A549 (cell line): ENCODE measurements around the gene RABEPK.

Source experiments
- CTCF ChIP-seq: fragments of >200 bp; sonication (Bioruptor Twin); formaldehyde crosslinking; IDR thresholded peaks from 3 replicates; pipeline ENCODE4 v1.5.1; 2016
- POLR2AphosphoS2 ChIP-seq: conservative IDR thresholded peaks from 2 replicates; pipeline ENCODE4 v1.6.1; 2012; ENCODE audit warnings: low read length, improper control_type of control experiment, inconsistent platforms

- TF ChIP-seq CTCF (no peak), POLR2AphosphoS2 (no peak)
Observed at GRCh38 chr9:125183561-125183960, 16.8 kb upstream of the RABEPK start.
